Fibroblast of lung (primary cell): ENCODE results near the gene MAMLD1.

Experiments used
- EZH2 ChIP-seq: IDR thresholded peaks from 2 replicates; pipeline ENCODE4 v1.5.1; 2012; ENCODE audit warnings: low read length, control low read depth, mild to moderate bottlenecking; ENCODE audit errors: missing control alignments
- TF ChIP-seq, protein P1 (sequence below), 2 donors: IDR thresholded peaks in 1 of 2; conservative IDR thresholded peaks in 1 of 2; 1 replicate in 1 of 2; 2 replicates in 1 of 2; pipeline ENCODE4 v1.5.1; 2011 to 2012; ENCODE audit warnings: low read length in 2 of 2, control low read depth in 1 of 2, inconsistent platforms in 1 of 2, low read depth in 1 of 2, mild to moderate bottlenecking in 1 of 2

DNA sequence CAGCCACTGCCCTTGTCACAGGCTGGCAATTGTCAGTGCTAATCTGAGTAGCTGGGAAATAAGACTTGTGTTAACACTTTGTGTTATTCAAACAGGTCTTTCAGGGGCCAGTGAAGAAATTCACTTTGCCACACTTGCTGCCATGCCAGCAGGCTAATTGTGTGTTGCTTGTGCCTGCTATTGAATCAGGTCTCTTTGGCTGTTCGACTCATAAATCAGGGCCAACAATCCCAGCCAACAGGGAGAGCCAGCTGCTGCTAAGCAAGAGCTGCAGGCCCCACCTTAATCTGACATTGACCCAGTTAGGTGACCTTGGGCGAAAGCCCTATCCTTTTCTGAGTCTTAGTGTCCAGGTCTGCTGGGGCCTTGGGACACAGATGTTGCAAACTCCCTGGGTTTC, 28.1 kb upstream of the MAMLD1 start:
- TF ChIP-seq, protein P1, sequence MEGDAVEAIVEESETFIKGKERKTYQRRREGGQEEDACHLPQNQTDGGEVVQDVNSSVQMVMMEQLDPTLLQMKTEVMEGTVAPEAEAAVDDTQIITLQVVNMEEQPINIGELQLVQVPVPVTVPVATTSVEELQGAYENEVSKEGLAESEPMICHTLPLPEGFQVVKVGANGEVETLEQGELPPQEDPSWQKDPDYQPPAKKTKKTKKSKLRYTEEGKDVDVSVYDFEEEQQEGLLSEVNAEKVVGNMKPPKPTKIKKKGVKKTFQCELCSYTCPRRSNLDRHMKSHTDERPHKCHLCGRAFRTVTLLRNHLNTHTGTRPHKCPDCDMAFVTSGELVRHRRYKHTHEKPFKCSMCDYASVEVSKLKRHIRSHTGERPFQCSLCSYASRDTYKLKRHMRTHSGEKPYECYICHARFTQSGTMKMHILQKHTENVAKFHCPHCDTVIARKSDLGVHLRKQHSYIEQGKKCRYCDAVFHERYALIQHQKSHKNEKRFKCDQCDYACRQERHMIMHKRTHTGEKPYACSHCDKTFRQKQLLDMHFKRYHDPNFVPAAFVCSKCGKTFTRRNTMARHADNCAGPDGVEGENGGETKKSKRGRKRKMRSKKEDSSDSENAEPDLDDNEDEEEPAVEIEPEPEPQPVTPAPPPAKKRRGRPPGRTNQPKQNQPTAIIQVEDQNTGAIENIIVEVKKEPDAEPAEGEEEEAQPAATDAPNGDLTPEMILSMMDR (conservative IDR thresholded peaks at IDR 0.05 in 1 of 2, IDR thresholded peaks at IDR 0.05 in 1 of 2; ENCODE audit: low read depth in 1 of 2, low read length in 2 of 2) = no peak
- no peak for TF ChIP-seq EZH2
